Measurements from ENCODE around the gene SUN3.

SUN3 gene

GRCh38 chr7:48046458-48046857, 17.6 kb upstream of the SUN3 start:
- TF ChIP-seq CTCF (IDR thresholded peaks at IDR 0.05; ENCODE audit: control insufficient read depth, insufficient read depth, low read depth, low read length, missing control alignments) = no peak
- no peak for DNase-seq (ENCODE audit: low read depth)

GRCh38 chr7:48045195-48045765, 16.4 kb upstream of the SUN3 start:
- DNase-seq (ENCODE audit: low read depth) = no peak
- H3K4me3 ChIP-seq (ENCODE audit: control insufficient read depth, low read depth, low read length) = no peak overlapping the region
- no peak for TF ChIP-seq CTCF (IDR thresholded peaks at IDR 0.05; ENCODE audit: control insufficient read depth, insufficient read depth, low read depth, low read length, missing control alignments)

More at GRCh38 chr7:48046458-48046857, 17.6 kb upstream of the SUN3 start:
- no peak overlapping the region for H3K4me3 ChIP-seq (ENCODE audit: control insufficient read depth, low read depth, low read length)

- no peak for DNase-seq (ENCODE audit: low read depth)
- no peak overlapping the region for H3K4me3 ChIP-seq (ENCODE audit: control insufficient read depth, low read depth, low read length)
- no peak for TF ChIP-seq CTCF (IDR thresholded peaks at IDR 0.05; ENCODE audit: control insufficient read depth, insufficient read depth, low read depth, low read length, missing control alignments)
These were observed 13.7 kb upstream of the SUN3 start for GRCh38 chr7:48042636-48043035.

- no peak for TF ChIP-seq CTCF (IDR thresholded peaks at IDR 0.05; ENCODE audit: control insufficient read depth, insufficient read depth, low read depth, low read length, missing control alignments)
- DNase-seq (ENCODE audit: low read depth) = no peak
- no peak overlapping the region for H3K4me3 ChIP-seq (ENCODE audit: control insufficient read depth, low read depth, low read length)
These were observed 13.3 kb upstream of the SUN3 start for GRCh38 chr7:48042216-48042615.

GRCh38 chr7:48041653-48041970, 12.7 kb upstream of the SUN3 start:
- DNase-seq (ENCODE audit: low read depth) = no peak
- no peak for TF ChIP-seq CTCF (IDR thresholded peaks at IDR 0.05; ENCODE audit: control insufficient read depth, insufficient read depth, low read depth, low read length, missing control alignments)
- no peak overlapping the region for H3K4me3 ChIP-seq (ENCODE audit: control insufficient read depth, low read depth, low read length)

- H3K4me3 ChIP-seq (ENCODE audit: control insufficient read depth, low read depth, low read length) = no peak overlapping the region
- TF ChIP-seq CTCF (IDR thresholded peaks at IDR 0.05; ENCODE audit: control insufficient read depth, insufficient read depth, low read depth, low read length, missing control alignments) = no peak
- DNase-seq (ENCODE audit: low read depth) = no peak
These were observed 12.2 kb upstream of the SUN3 start for GRCh38 chr7:48040944-48041652.

Data from AG09309 (cell line).